Chondrocyte (in vitro differentiated cells): ENCODE measurements around the gene FBXO3. TPM values are rescaled to one million over a fixed set of nuclear protein-coding genes. Genes with fewer than 3 reads are reported as not detected.

Experiments
- DNase-seq: peaks from one replicate; pipeline ENCODE4 v3.0.0; 2021; ENCODE audit warnings: mixed read lengths, low spot score
- H3K27ac Mint-ChIP-seq: one replicate; pipeline ENCODE4 v1.8.0; 2021; ENCODE audit warnings: mild to moderate bottlenecking, moderate library complexity, mixed read lengths; ENCODE audit not compliant: unreplicated experiment
- H3K27me3 Mint-ChIP-seq: 2 replicates; pipeline ENCODE4 v1.8.0; 2021; ENCODE audit warnings: low read depth, mixed read lengths
- H3K36me3 Mint-ChIP-seq: 2 replicates; pipeline ENCODE4 v1.8.0; 2021; ENCODE audit warnings: low read depth, mixed read lengths
- H3K4me1 Mint-ChIP-seq: 2 replicates; pipeline ENCODE4 v1.8.0; 2021; ENCODE audit warnings: low read depth, mild to moderate bottlenecking, mixed read lengths
- H3K4me3 Mint-ChIP-seq: one replicate; pipeline ENCODE4 v1.8.0; 2021; ENCODE audit warnings: mild to moderate bottlenecking, moderate library complexity, mixed read lengths; ENCODE audit not compliant: unreplicated experiment
- H3K9me3 Mint-ChIP-seq: 2 replicates; pipeline ENCODE4 v1.8.0; 2021; ENCODE audit warnings: low read depth, mixed read lengths
- total RNA-seq: library from RNA; stranded (reverse); gene quantifications from 3 replicates; pipeline ENCODE4 v1.2.1, GENCODE V29; 2021
- TF ChIP-seq, protein P1 (sequence below): fragments of 200-600 bp; sonication (generic); IDR thresholded peaks from 2 replicates; pipeline ENCODE4 v1.5.0; 2021; ENCODE audit warnings: antibody characterized with exemption, mild to moderate bottlenecking, moderate library complexity

Gene FBXO3
- total RNA-seq, 1 donor from 2014 or later = 22.0 TPM

DNA sequence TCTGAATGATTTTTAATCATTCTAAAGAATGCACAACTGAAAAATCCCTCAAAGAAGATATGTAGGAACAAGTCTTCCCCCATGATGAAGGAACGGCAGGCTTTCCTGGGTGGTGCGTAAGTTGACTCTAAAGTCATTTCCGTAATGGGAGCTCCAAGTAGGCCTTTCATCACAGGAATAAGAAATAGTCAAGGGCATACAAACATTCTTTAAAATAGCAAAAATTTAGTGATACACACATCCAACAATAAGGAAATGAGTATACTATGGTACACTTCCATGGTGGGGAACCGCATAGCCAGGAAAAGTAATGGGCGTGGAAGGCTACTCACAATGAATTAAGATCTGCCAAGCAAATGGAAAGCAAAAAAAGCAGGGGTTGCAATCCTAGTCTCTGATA, 48.8 kb downstream of the FBXO3 start:
- peaks cover 84% of the 10 kb centered on the region for H3K4me1 Mint-ChIP-seq

DNA sequence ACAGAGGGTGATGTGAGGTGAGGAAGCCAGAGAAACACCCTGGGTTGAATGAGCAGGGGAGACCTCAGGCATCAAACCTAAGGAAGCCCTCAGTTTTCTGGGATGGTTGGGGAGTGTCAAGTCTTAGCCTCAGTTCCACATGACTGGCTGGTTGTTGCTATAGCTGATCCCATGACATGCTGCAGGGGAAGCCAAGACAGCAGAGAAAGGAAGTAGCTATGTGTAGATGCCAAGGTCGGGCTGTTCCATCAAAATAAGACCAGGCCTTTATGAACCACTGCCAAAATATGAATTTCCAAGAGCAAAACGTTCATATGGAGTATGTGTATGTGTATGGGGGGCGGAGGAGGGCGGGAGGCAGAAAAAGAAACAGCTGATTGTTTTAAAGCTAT, 49.7 kb downstream of the FBXO3 start:
- Mint-ChIP-seq H3K27ac (peak overlapping the region; percentile 99), H3K9me3 (no peaks in the 10 kb centered on the region), H3K4me1 (peaks cover 84% of the 10 kb centered on the region), H3K36me3 (peaks cover 18% of the 10 kb centered on the region), H3K27me3 (no peaks in the 10 kb centered on the region), H3K4me3 (peak overlapping the region; percentile 1)
- TF ChIP-seq, protein P1, sequence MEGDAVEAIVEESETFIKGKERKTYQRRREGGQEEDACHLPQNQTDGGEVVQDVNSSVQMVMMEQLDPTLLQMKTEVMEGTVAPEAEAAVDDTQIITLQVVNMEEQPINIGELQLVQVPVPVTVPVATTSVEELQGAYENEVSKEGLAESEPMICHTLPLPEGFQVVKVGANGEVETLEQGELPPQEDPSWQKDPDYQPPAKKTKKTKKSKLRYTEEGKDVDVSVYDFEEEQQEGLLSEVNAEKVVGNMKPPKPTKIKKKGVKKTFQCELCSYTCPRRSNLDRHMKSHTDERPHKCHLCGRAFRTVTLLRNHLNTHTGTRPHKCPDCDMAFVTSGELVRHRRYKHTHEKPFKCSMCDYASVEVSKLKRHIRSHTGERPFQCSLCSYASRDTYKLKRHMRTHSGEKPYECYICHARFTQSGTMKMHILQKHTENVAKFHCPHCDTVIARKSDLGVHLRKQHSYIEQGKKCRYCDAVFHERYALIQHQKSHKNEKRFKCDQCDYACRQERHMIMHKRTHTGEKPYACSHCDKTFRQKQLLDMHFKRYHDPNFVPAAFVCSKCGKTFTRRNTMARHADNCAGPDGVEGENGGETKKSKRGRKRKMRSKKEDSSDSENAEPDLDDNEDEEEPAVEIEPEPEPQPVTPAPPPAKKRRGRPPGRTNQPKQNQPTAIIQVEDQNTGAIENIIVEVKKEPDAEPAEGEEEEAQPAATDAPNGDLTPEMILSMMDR = no peak
- DNase-seq = no peak

More for the DNA sequence above, 48.8 kb downstream of the FBXO3 start:
- Mint-ChIP-seq H3K36me3 (peaks cover 12% of the 10 kb centered on the region), H3K27me3 (no peaks in the 10 kb centered on the region), H3K9me3 (no peaks in the 10 kb centered on the region), H3K4me3 (no peak overlapping the region), H3K27ac (peak overlapping the region; percentile 99)
- DNase-seq = no peak
- TF ChIP-seq, protein P1 = no peak

DNA sequence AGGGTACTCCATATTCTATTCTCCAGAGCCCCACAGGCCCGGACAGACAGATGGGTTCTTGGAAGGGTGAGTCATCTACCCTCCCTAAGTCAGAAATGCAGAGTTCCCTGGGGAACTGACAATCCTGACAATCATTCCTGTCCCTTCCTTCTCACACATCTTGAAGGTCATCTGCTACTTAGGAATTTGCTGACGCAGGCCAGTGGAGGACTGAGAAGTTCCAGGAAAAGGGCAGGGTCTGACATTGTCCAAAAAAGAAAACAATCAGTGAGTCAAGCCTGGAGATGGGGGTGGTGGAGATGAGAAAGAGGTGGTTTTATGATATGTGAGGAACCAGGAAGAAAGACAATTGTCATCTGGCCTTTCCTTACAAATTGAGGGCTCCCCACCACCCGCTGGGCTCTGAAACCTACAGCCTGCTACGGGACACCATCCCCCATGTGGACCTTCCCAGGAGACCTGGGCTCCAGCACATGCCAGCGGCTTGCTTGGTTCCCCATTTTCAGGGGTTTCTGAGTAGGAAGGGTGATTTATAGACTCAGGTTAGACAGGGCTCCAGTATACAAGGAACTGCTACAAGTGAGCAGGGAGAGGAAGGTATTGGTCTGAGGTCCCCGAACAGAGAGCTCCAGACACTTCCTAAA, 51.0 kb downstream of the FBXO3 start:
- TF ChIP-seq, protein P1 = no peak
- H3K4me1 Mint-ChIP-seq = peaks cover 78% of the 10 kb centered on the region
- H3K4me3 Mint-ChIP-seq = peak overlapping the region; percentile 44
- H3K36me3 Mint-ChIP-seq = peaks cover 18% of the 10 kb centered on the region
- H3K9me3 Mint-ChIP-seq = no peaks in the 10 kb centered on the region
- H3K27ac Mint-ChIP-seq = peak overlapping the region; percentile 99
- DNase-seq = no peak
- no peaks in the 10 kb centered on the region for H3K27me3 Mint-ChIP-seq

DNA sequence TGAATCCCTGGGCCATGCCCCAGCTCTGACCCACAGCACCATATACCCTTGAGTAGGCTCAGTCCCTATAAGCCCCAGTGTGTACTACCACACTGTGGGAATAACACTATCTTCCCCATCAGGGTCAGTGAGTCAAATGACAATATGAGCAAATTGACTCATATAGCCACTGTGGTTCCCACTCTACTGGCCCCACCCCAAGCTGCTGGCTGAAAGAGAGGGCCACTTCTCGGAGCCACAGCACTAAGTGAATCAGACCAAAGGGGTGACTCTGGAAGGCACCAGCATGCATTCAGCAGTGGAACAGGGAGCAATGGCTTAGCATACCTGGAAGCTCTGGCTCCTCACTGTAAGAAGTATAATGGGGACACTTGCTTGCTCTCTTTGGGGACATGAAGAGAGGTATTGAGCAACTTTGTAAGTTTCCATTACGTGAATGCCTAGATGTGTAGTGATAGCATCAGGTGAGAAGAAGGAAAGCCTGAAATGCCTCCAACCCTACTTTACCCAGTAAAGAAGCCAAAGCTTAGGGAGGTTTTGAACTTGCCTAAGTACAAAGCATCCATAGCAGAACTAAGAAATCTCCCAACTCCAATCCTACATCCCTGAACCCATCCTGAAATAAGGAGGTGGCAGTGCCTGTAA, 51.6 kb downstream of the FBXO3 start:
- Mint-ChIP-seq H3K4me3 (peak overlapping the region; percentile 44), H3K27ac (peak overlapping the region; percentile 99), H3K9me3 (no peaks in the 10 kb centered on the region), H3K27me3 (no peaks in the 10 kb centered on the region), H3K36me3 (peaks cover 17% of the 10 kb centered on the region), H3K4me1 (peaks cover 77% of the 10 kb centered on the region)
- DNase-seq = no peak
- TF ChIP-seq, protein P1 = no peak

DNA sequence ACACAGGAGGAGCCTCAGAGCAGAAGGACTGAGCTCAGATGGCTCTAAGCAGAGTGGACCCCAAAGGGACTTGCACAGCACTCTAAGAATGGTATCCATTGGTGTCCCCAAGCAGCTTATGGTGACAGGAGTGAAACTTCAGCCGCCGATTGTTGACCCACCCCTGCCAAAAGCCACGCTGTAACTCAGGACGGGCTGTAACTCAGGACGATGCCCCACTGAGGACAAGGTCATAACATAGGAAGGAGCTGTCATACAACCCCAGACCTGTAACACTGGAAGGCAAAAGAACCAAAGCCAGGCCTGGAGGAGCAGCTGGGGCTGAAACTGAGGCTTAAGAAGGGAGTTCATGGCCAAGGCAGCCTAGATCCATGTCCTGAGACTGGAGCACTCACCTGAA, 52.3 kb downstream of the FBXO3 start:
- TF ChIP-seq, protein P1 = no peak
- H3K4me1 Mint-ChIP-seq = peaks cover 70% of the 10 kb centered on the region
- H3K27me3 Mint-ChIP-seq = no peaks in the 10 kb centered on the region
- H3K4me3 Mint-ChIP-seq = no peak overlapping the region
- DNase-seq = no peak
- no peaks in the 10 kb centered on the region for H3K9me3 Mint-ChIP-seq
- peak overlapping the region; percentile 99 for H3K27ac Mint-ChIP-seq
- H3K36me3 Mint-ChIP-seq = peaks cover 22% of the 10 kb centered on the region
